ENCODE data around the gene TMIE. TPM values are rescaled to one million over a fixed set of nuclear protein-coding genes. Genes with fewer than 3 reads are reported as not detected.

The TMIE gene
- total and polyA plus RNA-seq, 12 donors, result 0.30 to 21.4 (median 2.0) TPM

DNA sequence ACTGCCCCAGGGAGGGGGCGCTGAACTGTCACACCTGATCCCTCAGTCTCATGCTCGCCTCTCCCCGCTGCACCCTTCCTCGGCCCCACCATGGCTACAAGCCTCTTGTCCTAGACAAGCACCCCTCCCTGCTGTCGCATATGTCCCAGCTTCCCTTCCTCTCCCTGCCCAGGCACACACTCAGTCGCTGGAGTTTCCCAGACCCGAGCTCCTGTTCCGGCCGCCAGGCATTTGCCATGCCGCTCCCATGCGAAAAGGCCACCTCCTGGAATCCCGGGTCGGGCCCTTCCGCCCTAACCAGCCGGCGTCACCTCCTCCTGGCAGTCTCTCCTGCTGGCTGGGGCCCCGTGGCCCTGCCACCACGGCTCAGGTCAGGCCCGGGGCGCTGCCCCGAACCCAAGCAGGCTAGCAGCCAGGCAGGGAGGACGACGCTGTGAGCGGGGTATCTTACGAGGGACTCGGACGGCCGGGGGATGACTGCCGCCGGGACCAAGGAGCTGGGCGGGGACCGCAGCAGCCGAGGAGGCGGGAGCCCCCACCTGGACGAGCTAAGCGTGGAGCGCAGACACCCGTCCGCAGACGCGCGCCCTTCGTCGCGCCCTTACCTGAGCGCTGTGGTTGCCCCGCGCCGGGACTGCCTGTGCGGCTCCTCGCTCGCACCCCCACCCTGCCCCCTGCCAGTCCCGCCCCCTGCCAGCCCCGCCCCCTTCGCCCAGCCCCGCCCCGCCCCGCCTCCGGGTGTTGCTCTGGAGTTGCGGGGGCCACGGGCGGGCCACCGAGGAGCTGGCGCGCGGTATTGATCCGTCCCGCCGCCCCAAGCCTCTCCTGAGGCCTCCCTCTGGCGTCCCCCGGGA is 7.9 kb upstream of the TMIE start, which contains the start of gene ALS2CL:
Gene ALS2CL (minus strand): TSS at position 642 of the 854 bp plus-strand sequence. CDS start 4,239 bp downstream, outside the sequence.
- 1 to 4% (median 2%) methylated on average over 4 to 71 of the region's 71 CpGs for WGBS, 4 donors
- peak in 1 of 2 donors; percentile 12 for TF ChIP-seq POLR2A (IDR thresholded peaks at IDR 0.05)
- TF ChIP-seq, protein P1, sequence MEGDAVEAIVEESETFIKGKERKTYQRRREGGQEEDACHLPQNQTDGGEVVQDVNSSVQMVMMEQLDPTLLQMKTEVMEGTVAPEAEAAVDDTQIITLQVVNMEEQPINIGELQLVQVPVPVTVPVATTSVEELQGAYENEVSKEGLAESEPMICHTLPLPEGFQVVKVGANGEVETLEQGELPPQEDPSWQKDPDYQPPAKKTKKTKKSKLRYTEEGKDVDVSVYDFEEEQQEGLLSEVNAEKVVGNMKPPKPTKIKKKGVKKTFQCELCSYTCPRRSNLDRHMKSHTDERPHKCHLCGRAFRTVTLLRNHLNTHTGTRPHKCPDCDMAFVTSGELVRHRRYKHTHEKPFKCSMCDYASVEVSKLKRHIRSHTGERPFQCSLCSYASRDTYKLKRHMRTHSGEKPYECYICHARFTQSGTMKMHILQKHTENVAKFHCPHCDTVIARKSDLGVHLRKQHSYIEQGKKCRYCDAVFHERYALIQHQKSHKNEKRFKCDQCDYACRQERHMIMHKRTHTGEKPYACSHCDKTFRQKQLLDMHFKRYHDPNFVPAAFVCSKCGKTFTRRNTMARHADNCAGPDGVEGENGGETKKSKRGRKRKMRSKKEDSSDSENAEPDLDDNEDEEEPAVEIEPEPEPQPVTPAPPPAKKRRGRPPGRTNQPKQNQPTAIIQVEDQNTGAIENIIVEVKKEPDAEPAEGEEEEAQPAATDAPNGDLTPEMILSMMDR (IDR thresholded peaks at IDR 0.05), result no peak
- peak; percentile 46 to 75 (median 64) for DNase-seq
- Histone ChIP-seq H3K27me3 (no peaks in the 10 kb centered on the region), H3K9me3 (replicated peaks in 1 of 3) (no peaks in the 10 kb centered on the region), H3K4me1 (replicated peaks in 1 of 2) (peaks cover 34 to 50% of the 10 kb centered on the region in 2 donors), H3K4me3 (peak within 1 kb of the TSS; percentile 46 to 80 (median 58)), H3K27ac (peak within 1 kb of the TSS in 3 of 5 donors; percentile 72 to 82 (median 76)), H3K36me3 (replicated peaks in 1 of 2) (no peaks in the 10 kb centered on the region)
- intact Hi-C loops (cut with DNase I), result no loop called here

DNA sequence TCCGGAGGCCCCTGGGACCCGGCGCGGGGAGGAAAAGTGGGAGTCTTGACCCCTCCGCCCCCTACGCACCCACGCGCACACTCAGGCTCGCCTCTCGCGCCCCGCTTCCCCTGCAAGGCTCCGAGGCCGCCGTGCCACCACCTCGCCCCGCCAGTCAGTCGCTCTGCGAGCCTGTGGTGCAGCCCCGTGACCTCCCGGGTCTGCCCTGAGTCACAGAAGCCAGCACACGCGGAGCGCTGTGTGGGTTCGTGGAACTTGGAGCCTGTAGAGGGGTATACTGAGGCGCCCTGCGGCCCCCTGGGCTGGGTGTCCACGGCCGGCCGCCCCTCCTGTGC is 7.3 kb upstream of the TMIE start:
- peak in 6 of 7 donors; percentile 69 to 84 (median 76) for DNase-seq

DNA sequence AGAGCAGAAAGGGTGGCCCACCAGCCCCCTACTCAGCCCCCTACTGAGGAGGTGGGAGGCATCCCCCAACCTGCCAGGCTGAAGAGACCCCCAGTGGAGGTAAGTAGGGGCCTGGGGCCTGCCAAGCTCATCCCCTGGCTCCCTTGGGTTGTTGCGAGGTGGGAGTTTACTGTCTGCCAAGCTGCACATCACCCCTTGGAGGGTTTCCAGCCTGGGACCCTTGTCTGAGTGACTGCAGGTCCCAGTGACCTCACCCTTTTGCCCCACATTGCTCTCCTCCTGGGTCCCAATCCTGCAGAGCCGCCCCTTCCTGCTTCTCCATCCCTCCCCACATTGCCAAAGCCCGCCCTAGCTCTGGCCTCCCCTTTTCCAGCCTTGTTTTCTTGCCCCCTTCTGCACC is 6.7 kb upstream of the TMIE start:
- Histone ChIP-seq H3K27ac (peak overlapping the region in 3 of 5 donors; percentile 72 to 82 (median 79)), H3K36me3 (replicated peaks in 1 of 2) (no peaks in the 10 kb centered on the region), H3K9me3 (replicated peaks in 1 of 3) (no peaks in the 10 kb centered on the region), H3K4me3 (no peak overlapping the region), H3K27me3 (no peaks in the 10 kb centered on the region), H3K4me1 (replicated peaks in 1 of 2) (peaks cover 34 to 55% of the 10 kb centered on the region in 2 donors)
- peak in 2 of 7 donors; percentile 31 to 58 for DNase-seq
- WGBS, 4 donors, result 95 to 100% (median 98%) methylated on average over 2 to 3 of the region's 3 CpGs
- intact Hi-C loops (cut with DNase I), result no loop called here
- TF ChIP-seq POLR2A (IDR thresholded peaks at IDR 0.05), result no peak
- TF ChIP-seq, protein P1 (IDR thresholded peaks at IDR 0.05), result no peak

More for the DNA sequence above, 7.3 kb upstream of the TMIE start:
- intact Hi-C loops (cut with DNase I), result no loop called here
- peak in 1 of 2 donors; percentile 62 for TF ChIP-seq POLR2A (IDR thresholded peaks at IDR 0.05)
- TF ChIP-seq, protein P1 (IDR thresholded peaks at IDR 0.05), result no peak
- H3K4me3 ChIP-seq, result peak overlapping the region in 2 of 4 donors; percentile 46 to 63
- H3K4me1 ChIP-seq (replicated peaks in 1 of 2), result peaks cover 34 to 50% of the 10 kb centered on the region in 2 donors
- H3K9me3 ChIP-seq (replicated peaks in 1 of 3), result no peaks in the 10 kb centered on the region
- no peaks in the 10 kb centered on the region for H3K27me3 ChIP-seq
- no peaks in the 10 kb centered on the region for H3K36me3 ChIP-seq (replicated peaks in 1 of 2)
- 8 to 13% methylated on average over 30 of the region's 30 CpGs; no CpG with 5 or more reads in 2 of the 4 donors for WGBS, 4 donors
- H3K27ac ChIP-seq, result peak overlapping the region in 3 of 5 donors; percentile 72 to 82 (median 76)

DNA sequence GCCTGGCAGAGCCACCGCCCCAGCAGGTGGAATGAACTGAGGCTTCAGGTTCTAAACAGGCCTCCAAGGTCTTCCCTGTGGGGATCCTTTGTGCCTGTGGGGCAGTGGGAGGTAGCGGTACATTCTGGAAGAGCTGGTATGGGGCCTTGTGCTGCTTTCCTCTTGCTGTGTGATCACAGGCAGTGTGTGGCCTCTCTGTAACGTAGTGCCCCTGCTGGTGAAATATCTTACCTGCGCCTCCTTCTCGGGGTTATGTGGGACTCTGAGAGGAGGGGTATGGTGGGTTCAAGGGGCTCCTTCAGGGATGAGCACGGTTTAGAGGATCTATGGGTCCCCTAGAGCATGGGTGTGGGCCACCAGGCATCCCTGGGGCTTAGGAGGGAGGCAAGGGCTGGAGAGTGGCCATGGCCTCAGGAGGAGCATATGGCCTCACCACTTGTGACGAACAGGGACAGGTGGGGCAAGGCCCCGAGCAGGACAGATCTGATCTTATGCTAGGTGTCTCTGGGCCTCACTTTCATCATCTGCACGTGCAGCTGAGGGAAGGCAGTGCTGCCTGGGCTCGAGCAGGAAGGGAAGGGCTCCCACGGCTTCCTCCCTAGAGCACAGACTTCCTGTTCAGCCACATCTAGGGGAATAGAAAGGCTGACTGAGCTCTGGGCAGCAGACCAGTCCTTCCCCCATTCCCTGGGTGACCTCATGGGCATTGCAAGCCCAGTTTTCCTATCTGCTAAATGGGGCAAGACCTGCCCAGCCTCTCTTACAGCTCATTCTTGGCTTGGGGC is 5.8 kb upstream of the TMIE start:
- intact Hi-C loops (cut with DNase I), result no loop called here
- DNase-seq, result peak; percentile 53 to 83 (median 69)
- no peaks in the 10 kb centered on the region for H3K27me3 ChIP-seq
- peaks cover 38 to 63% of the 10 kb centered on the region in 2 donors for H3K4me1 ChIP-seq (replicated peaks in 1 of 2)
- no peaks in the 10 kb centered on the region for H3K36me3 ChIP-seq (replicated peaks in 1 of 2)
- H3K27ac ChIP-seq, result peak overlapping the region in 4 of 5 donors; percentile 16 to 82 (median 62)
- WGBS, 4 donors, result 68 to 87% (median 75%) methylated on average over 3 to 11 of the region's 11 CpGs
- TF ChIP-seq POLR2A (IDR thresholded peaks at IDR 0.05), result no peak
- TF ChIP-seq, protein P1 (IDR thresholded peaks at IDR 0.05), result peak in 3 of 6 experiments; percentile 24 to 28 (median 26)
- no peak overlapping the region for H3K4me3 ChIP-seq
- no peaks in the 10 kb centered on the region for H3K9me3 ChIP-seq (replicated peaks in 1 of 3)

All from adrenal gland (tissue), 12 donors.